K562 treated with DMSO at 1 percent for 4 hours (cell line): ENCODE measurements around the gene ZNF775. TPM values are rescaled to one million over a fixed set of nuclear protein-coding genes. Genes with fewer than 3 reads are reported as not detected.

ENCODE experiments used
- total RNA-seq: library from RNA; unstranded; fragments of 300-600 nt; gene quantifications from 2 replicates; pipeline ENCODE4 v1.2.3, GENCODE V29; 2022; ENCODE audit not compliant: insufficient read depth

The ZNF775 gene
- 24.8 and 32.2 TPM in 2 replicates for total RNA-seq

GRCh38 chr7:150378853-150379440 lies at the start of gene ZNF775:
Gene ZNF775 (plus strand): TSS chr7:150379330. CDS start chr7:150388471, 9,141 bp downstream.

GRCh38 chr7:150341263-150342120 lies 37.6 kb upstream of the ZNF775 start, which contains the start of gene RARRES2:
Gene RARRES2 (minus strand): TSS chr7:150341629. CDS start chr7:150340609, 1,020 bp downstream.

GRCh38 chr7:150368096-150368883 lies 10.8 kb upstream of the ZNF775 start, which contains the start of gene REPIN1:
Gene REPIN1 (plus strand): TSS chr7:150368822. CDS start chr7:150369712, 890 bp downstream.

Other genes with a start within 250 kb of the ZNF775 start
- 103 and 232 TPM in 2 replicates for gene LRRC61, start 56.0 kb upstream of the ZNF775 start, total RNA-seq
- 13.1 and 15.2 TPM in 2 replicates for gene ACTR3C, start 55.8 kb upstream of the ZNF775 start, total RNA-seq
- 0.67 TPM in 1 of 2 replicates, not detected in the other for gene RARRES2, start 37.7 kb upstream of the ZNF775 start, total RNA-seq
- gene REPIN1, start 10.5 kb upstream of the ZNF775 start, total RNA-seq, result 292 and 356 TPM in 2 replicates
- not detected in 2 replicates for gene GIMAP8, start 71.3 kb downstream of the ZNF775 start, total RNA-seq
- not detected in 2 replicates for gene GIMAP7, start 135.5 kb downstream of the ZNF775 start, total RNA-seq
- not detected in 2 replicates for gene GIMAP4, start 188.1 kb downstream of the ZNF775 start, total RNA-seq